Lower leg skin (tissue), 4 donors: ENCODE results near the gene KTN1. TPM values are rescaled to one million over a fixed set of nuclear protein-coding genes. Genes with fewer than 3 reads are reported as not detected.

Experiments
- DNase-seq, 2 donors: peaks; one replicate each; pipeline ENCODE4 v3.0.0-alpha.2; 2019; ENCODE audit warnings: low spot score in 2 of 2
- H3K4me3 ChIP-seq: fragments of 200-600 bp; sonication (generic); 2 replicates; pipeline ENCODE4 v1.5.1; 2017; ENCODE audit warnings: mild to moderate bottlenecking, low read depth; ENCODE audit not compliant: poor library complexity, severe bottlenecking
- POLR2A ChIP-seq, 2 donors: fragments of 450-650 bp; IDR thresholded peaks; one replicate each; pipeline ENCODE4 v1.6.1; 2016 to 2017; ENCODE audit warnings: antibody characterized with exemption in 2 of 2, mild to moderate bottlenecking in 1 of 2, moderate library complexity in 1 of 2
- WGBS, 2 donors: methylation state at CpG; one replicate each; pipeline ENCODE4 v1.1.5; 2018; 5-methylcytosine and 5-hydroxymethylcytosine counted together
- intact Hi-C: fragments of 100-400 bp; cut with DNase I; formaldehyde crosslinking; loops from one replicate; pipeline ENCODE4 v1.15.0; 2023; ENCODE audit warnings: low total_unique reads
- total RNA-seq, 4 donors: library from RNA; depleted of rRNA; stranded (reverse); fragments of >200 nt; gene quantifications; one replicate each; pipeline ENCODE4 v1.1.0, GENCODE V29; 2016
- TF ChIP-seq, protein P1 (sequence below), 3 donors: fragments of 450-650 bp; IDR thresholded peaks; one replicate each; pipeline ENCODE4 v1.5.1; 2016; ENCODE audit warnings: antibody characterized with exemption in 3 of 3, mild to moderate bottlenecking in 3 of 3, moderate library complexity in 2 of 3

KTN1 gene
- total RNA-seq, 4 donors from 2014 or later = 97.7 to 117 (median 106) TPM

DNA sequence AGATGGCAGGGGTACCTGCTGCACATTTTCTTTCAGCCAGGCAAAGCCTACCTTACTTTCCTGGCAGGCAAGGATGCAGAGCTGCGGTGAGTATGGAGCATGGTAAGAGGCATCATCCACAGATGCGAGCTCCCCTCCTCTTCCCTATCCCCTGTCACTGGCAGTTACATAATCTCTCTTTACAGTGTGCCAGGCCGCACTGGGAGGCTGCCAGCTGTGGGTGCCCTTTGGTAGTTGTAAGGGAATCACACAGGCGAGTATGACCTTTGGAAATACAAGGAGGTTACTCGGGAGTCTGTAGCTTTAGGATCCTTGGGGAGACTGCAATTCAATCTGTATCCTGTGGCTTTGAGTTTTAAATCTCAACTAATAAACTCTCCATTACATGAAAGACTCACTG lies 132.5 kb downstream of the KTN1 start:
- TF ChIP-seq POLR2A (IDR thresholded peaks at IDR 0.05) = no peak
- TF ChIP-seq, protein P1, sequence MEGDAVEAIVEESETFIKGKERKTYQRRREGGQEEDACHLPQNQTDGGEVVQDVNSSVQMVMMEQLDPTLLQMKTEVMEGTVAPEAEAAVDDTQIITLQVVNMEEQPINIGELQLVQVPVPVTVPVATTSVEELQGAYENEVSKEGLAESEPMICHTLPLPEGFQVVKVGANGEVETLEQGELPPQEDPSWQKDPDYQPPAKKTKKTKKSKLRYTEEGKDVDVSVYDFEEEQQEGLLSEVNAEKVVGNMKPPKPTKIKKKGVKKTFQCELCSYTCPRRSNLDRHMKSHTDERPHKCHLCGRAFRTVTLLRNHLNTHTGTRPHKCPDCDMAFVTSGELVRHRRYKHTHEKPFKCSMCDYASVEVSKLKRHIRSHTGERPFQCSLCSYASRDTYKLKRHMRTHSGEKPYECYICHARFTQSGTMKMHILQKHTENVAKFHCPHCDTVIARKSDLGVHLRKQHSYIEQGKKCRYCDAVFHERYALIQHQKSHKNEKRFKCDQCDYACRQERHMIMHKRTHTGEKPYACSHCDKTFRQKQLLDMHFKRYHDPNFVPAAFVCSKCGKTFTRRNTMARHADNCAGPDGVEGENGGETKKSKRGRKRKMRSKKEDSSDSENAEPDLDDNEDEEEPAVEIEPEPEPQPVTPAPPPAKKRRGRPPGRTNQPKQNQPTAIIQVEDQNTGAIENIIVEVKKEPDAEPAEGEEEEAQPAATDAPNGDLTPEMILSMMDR (IDR thresholded peaks at IDR 0.05) = no peak
- no peak for DNase-seq
- H3K4me3 ChIP-seq = no peak overlapping the region
- 92 to 94% methylated on average over 5 of the region's 5 CpGs for WGBS, 2 donors
- intact Hi-C loops = no loop called here

DNA sequence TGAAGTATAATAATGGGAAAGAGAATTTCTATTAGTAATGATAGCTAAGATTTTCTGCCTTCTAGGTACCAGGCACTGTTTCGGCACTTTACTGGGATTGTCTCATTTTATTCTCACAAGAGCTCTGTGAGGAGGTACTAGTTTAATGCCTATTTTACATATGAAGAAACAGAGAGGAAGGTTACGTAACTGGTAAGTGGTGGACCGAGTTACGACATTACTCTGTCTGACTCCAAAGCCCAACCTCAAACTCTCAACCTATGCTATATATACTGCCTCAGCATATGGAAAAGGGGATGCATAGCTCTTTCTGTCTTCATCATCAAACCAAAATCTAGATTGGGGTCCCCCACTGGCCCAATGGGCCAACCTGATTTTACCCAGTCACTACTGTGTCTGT lies 133.5 kb downstream of the KTN1 start:
- no peak overlapping the region for H3K4me3 ChIP-seq
- intact Hi-C loops = no loop called here
- TF ChIP-seq, protein P1 (IDR thresholded peaks at IDR 0.05) = no peak
- no peak for TF ChIP-seq POLR2A (IDR thresholded peaks at IDR 0.05)
- DNase-seq = no peak
- 83 to 90% methylated on average over 4 of the region's 4 CpGs for WGBS, 2 donors

DNA sequence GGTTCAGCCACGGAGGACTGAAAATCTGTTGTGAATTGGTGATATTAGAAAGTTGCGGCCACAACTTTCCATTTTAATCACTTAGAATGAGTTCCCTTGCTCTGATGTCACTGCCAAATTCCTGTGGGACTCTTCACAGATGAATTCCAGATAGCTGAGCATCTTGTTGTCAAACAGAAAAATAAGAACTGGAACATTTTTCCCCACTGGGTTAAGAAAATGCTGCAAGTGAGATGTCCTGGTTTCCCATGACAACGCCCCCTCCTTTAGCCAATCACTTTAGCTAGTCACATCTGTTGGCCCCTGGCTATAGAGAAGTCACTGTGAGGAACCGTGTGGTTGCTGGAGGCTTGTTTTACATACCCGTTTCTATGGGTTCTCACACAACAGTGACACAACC lies 135.9 kb downstream of the KTN1 start:
- H3K4me3 ChIP-seq = no peak overlapping the region
- WGBS, 2 donors = 41 to 46% methylated on average over 5 of the region's 5 CpGs
- DNase-seq = peak in 1 of 2 donors; percentile 82
- TF ChIP-seq, protein P1 (IDR thresholded peaks at IDR 0.05) = no peak
- TF ChIP-seq POLR2A (IDR thresholded peaks at IDR 0.05) = no peak
- intact Hi-C loops = no loop called here

DNA sequence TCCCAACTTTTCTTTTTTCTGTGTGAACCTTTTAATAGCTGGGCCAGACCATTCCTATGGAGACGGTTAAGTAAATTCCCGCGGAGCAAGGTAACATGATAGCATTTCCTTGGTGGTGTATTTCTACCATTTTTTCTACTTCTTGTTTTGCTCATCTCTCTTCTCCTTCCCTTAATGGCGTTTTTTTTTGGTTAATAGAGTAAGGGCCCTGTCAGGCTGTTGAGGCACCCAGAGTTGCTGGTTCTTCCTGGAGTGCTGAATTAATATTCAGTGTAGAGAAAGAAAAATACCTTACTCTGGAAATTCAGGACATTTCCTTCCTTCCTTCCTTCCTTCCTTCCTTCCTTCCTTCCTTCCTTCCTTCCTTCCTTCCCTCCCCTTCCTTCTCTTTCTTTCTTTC lies 137.6 kb downstream of the KTN1 start:
- DNase-seq = no peak
- TF ChIP-seq POLR2A (IDR thresholded peaks at IDR 0.05) = no peak
- TF ChIP-seq, protein P1 (IDR thresholded peaks at IDR 0.05) = no peak
- intact Hi-C loops = no loop called here
- H3K4me3 ChIP-seq = no peak overlapping the region
- WGBS, 2 donors = 97 to 98% methylated on average over 4 of the region's 4 CpGs

DNA sequence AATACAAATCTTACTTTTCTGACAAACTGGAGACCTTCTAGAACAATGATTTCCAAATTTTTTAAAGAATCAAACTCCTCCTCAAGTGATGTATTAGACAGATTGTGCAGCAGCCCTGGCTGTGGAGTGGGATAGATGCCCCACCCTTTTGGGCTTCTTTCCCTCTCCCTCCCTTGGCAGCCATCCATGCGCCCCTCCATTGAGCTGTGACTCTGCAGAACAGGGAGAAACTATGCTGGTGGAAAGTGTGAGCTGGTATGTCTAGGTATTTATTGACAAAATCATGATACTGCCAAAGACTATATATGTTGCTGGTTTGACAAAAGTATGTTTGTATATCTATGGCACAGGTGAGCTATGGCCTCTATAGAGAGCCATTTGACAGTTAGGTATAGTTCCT lies 138.5 kb downstream of the KTN1 start:
- H3K4me3 ChIP-seq = no peak overlapping the region
- WGBS, 2 donors = 67 to 70% methylated on average over 1 of the region's 1 CpG
- no peak for TF ChIP-seq POLR2A (IDR thresholded peaks at IDR 0.05)
- TF ChIP-seq, protein P1 (IDR thresholded peaks at IDR 0.05) = no peak
- intact Hi-C loops = no loop called here
- DNase-seq = no peak

DNA sequence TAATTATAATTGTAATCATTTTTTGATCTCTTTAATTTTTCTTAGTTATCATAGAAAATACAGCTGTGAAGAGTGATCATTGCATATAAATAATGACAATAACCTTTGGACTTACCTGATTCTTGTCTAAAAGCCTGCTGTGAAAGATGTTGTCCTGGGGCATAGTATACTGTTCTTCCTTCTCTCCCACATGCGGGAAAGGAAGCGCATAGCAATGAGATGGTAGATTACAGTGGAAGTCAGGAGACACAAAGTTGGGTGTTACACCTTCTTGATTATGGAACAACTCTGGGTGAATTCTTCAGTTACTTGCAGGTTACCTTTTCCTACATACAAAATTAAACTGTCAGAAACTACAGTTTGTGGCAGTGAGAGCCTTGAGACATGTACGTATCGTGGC lies 140.8 kb downstream of the KTN1 start:
- no peak for DNase-seq
- intact Hi-C loops = no loop called here
- 86 to 93% methylated on average over 4 of the region's 4 CpGs for WGBS, 2 donors
- no peak overlapping the region for H3K4me3 ChIP-seq
- TF ChIP-seq, protein P1 (IDR thresholded peaks at IDR 0.05) = no peak
- TF ChIP-seq POLR2A (IDR thresholded peaks at IDR 0.05) = no peak
